AG10803 (cell line): Measurements from ENCODE around the gene GPR155.
"Not testable (repeated sequence)": the region's sequence is repeated elsewhere in the genome, so short reads cannot be mapped to it uniquely, and the experiment has no call there.

Experiments
- DNase-seq: peaks from one replicate; pipeline ENCODE4 v3.0.0; 2010; ENCODE audit warnings: low read depth
- H3K4me3 ChIP-seq: 2 replicates; pipeline ENCODE4 v1.5.1; 2011; ENCODE audit warnings: mild to moderate bottlenecking, low read length, control low read depth
- TF ChIP-seq, protein P1 (sequence below): conservative IDR thresholded peaks from 2 replicates; pipeline ENCODE4 v1.5.1; 2011; ENCODE audit warnings: mild to moderate bottlenecking, low read length, control low read depth, inconsistent platforms

The GPR155 gene

DNA sequence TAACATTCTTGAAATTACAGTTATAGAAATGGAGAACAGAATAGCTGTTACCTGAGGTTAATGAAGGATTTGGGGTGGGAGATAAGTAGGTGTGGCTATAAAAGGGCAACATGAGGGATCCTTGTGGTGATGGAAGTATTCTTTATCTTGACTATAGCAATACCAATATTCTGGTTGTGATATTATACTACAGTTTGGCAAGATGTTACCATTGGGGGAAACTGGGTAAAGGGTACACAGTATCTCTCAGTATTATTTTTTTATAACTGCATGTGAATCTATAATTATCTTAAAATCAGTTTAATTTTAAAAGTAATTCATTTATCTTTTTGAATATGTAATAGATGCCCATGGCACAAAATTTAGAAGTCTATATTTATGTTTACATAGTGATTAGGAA, 83.2 kb downstream of the GPR155 start:
- DNase-seq: no peak
- H3K4me3 ChIP-seq: no peak overlapping the region
- TF ChIP-seq, protein P1, sequence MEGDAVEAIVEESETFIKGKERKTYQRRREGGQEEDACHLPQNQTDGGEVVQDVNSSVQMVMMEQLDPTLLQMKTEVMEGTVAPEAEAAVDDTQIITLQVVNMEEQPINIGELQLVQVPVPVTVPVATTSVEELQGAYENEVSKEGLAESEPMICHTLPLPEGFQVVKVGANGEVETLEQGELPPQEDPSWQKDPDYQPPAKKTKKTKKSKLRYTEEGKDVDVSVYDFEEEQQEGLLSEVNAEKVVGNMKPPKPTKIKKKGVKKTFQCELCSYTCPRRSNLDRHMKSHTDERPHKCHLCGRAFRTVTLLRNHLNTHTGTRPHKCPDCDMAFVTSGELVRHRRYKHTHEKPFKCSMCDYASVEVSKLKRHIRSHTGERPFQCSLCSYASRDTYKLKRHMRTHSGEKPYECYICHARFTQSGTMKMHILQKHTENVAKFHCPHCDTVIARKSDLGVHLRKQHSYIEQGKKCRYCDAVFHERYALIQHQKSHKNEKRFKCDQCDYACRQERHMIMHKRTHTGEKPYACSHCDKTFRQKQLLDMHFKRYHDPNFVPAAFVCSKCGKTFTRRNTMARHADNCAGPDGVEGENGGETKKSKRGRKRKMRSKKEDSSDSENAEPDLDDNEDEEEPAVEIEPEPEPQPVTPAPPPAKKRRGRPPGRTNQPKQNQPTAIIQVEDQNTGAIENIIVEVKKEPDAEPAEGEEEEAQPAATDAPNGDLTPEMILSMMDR: no peak

DNA sequence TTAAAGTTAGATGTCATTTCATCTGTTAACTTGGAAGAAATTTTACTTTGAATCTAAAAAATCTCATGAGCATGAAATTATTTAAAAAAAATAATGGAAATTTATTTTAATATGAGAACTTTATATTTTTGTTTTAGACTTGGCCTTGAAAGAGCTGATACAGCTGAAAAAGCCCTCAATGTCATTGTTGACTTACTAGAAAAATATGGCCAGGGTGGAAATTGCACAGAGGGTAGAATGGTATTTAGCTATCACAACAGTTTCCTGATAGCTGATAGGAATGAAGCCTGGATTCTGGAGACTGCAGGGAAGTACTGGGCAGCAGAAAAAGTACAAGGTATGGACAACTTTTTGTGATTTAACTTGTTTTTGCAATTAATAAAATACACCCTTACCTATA, 86.0 kb downstream of the GPR155 start:
- TF ChIP-seq, protein P1: no peak
- no peak for DNase-seq
- no peak overlapping the region for H3K4me3 ChIP-seq

DNA sequence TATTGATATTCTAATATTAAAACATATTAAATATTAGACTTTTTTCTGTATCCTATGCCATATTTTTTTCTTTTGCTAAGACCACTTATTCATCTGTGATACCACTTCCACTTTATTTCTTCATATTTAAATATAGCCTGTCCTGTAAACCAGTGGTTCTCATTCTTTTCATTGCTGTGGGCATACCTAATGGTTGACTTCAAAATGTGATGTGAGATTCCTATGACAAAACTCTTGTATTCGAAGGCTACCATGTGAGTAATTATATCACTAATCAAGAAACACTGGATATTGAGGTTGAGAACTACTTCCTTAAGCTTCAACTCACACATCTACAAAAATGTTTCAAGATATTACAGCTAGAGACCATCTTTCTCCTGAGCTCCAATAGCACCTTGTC, 87.7 kb downstream of the GPR155 start:
- no peak overlapping the region for H3K4me3 ChIP-seq
- TF ChIP-seq, protein P1: no peak
- DNase-seq: peak; percentile 42

DNA sequence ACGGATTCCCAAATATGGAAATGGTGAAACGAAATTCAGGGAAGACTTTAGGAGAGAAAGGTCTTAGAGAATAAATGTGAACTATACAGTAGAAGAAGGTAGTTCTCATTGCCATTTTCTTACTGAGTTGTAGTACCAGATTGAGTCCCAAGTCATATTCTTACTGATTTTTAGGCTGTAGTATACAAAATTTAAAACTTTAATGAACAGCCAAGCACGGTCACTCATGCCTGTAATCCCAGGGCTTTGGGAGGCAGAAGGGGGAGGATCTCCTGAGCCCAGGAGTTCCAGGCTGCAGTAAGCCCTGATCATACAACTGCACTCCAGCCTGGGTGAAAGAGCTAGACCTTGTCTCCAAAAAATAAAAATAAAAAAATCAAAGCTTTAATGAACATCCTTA, 89.1 kb downstream of the GPR155 start:
- no peak overlapping the region for H3K4me3 ChIP-seq
- DNase-seq: no peak

DNA sequence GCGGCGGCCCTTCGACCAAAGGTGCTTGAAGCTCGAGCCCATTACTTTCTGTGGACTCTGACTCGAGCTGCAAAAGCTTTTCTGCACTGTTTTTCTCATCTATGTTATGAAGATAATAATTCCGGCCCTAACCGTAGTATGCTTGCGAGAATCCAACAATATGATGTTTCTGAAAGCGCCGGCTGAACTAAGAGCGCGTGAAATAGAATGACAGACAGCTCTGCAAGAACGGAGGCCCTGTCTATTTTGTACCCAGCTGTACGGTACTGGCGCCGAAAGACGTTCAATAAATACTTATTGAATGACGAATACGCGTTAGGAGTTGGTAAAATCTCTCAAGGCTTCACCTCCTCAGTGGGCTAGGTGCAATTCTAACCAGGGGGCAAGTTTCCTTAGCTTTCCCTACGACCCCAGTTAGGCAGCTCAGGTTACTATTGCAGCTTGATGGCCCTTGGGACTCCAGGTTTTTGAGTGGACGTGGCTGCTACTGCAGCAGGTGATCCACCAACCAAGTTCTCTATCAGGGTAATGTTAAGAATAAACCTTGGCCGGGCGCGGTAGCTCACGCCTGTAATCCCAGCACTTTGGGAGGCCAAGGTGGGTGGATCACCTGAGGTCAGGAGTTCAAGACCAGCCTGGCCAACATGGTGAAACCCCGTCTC, 90.7 kb downstream of the GPR155 start:
- H3K4me3 ChIP-seq: peak overlapping the region; percentile 89
- DNase-seq: peak; percentile 11
- TF ChIP-seq, protein P1: no peak

More for the DNA sequence above, 89.1 kb downstream of the GPR155 start:
- TF ChIP-seq, protein P1: no peak

DNA sequence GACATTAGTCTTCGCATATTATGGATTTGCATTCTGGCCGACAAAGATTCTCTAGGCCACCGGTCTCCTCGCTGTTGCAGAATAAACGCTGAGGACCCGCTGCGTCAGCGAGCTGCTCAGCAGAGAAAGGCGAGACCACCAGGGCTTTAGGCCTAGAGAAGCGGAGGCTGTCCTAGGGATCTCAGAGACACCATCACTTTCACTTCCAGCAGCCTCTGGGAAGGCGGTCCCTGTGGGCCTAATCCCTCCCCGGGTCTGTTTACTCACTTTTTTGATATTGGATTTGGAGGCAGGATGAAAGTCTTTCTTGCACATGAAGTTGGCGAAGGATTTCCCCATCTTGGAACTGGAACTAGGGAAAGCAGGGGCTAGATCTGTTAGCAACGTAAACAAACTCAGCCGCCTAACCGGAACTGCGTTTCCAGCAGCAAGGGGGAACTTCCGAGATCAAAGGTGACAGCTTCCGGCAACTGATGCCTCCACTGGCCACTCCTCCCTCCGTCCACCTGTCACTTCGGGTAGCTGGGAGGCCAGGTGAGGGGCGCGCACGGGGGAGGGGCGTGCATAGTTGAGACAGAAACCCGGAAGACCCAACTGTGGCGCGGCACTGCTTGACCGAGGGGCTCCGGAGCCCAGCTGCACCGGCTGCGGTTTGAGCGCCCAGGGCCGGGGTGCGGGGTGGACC, 91.4 kb downstream of the GPR155 start, which contains the start of gene SCRN3:
SCRN3 (plus strand) TSS at position 447 of the 685 bp plus-strand sequence. CDS start 2,554 bp downstream, outside the sequence.
- peak; percentile 70 for DNase-seq
- TF ChIP-seq, protein P1: no peak
- H3K4me3 ChIP-seq: peak within 1 kb of the TSS; percentile 89

DNA sequence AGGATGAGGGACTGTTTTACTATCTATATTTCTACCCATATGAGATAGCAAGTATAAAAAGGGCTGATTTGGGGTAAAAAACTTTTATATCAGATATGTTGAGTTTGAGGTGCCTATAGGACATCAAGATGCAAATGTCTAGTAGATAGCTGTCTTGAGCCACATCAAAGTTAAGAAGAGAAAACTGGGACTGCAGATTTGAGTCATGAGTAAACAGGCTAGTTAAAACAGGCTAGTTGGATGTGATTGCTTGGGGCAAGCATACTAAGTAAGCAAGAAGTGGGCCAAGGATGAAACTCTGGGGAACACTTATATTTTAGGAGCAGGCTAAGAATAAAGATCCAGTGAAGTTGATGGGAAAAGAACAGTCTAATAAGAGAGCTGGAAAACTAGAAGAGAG, 94.1 kb downstream of the GPR155 start:
- no peak for DNase-seq
- TF ChIP-seq, protein P1: no peak
- H3K4me3 ChIP-seq: no peak overlapping the region

DNA sequence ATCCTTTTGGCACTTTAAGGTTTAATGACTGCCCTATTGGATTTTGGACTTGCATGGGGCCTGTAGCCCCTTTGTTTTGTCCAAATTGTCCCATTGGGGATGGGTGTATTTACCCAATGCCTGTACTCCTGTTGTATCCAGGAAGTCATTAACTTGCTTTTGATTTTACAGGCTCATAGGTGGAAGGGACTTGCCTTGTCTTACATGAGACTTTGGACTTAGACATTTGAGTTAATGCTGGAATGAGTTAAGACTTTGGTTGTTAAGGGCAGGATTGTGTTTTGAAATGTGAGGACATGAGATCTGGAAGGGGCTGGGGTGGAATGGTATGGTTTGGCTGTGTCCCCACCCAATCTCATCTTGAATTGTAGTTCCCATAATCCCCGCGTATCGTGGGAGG, 96.5 kb downstream of the GPR155 start:
- not testable (repeated sequence) for DNase-seq, H3K4me3 ChIP-seq
